Cardiac fibroblast (primary cell): ENCODE data around the gene RPN2.

Experiments
- DNase-seq, 2 donors: peaks; one replicate each; pipeline versions ENCODE4 v3.0.0 to v3.0.0-alpha.2; 2010; ENCODE audit warnings: low read depth in 2 of 2
- H3K4me3 ChIP-seq, 2 donors: replicated peaks in 1 of 2; 1 replicate in 1 of 2; 2 replicates in 1 of 2; pipeline ENCODE4 v1.5.1; 2011; ENCODE audit warnings: low read depth in 2 of 2, low read length in 2 of 2, mild to moderate bottlenecking in 2 of 2, moderate library complexity in 1 of 2
- TF ChIP-seq, protein P1 (sequence below): IDR thresholded peaks from one replicate; pipeline ENCODE4 v1.5.1; 2011; ENCODE audit warnings: low read depth, mild to moderate bottlenecking, low read length, inconsistent platforms

RPN2 gene

DNA sequence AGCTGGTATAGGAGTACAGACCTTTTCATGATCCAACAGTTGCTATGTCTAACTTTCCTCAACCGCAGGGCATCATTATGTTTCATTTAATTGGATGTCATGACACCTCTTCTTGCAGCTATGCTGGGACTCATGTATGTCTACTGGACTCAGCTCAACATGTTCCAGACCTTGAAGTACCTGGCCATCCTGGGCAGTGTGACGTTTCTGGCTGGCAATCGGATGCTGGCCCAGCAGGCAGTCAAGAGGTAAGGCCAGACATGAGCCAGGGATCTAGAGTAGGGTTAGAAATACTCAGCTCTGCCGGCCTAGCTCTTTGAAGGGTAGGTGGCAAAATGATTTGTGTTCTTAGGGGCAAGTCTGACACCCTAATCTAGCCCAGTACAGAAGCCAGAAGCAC lies 57.3 kb downstream of the RPN2 start:
- TF ChIP-seq, protein P1, sequence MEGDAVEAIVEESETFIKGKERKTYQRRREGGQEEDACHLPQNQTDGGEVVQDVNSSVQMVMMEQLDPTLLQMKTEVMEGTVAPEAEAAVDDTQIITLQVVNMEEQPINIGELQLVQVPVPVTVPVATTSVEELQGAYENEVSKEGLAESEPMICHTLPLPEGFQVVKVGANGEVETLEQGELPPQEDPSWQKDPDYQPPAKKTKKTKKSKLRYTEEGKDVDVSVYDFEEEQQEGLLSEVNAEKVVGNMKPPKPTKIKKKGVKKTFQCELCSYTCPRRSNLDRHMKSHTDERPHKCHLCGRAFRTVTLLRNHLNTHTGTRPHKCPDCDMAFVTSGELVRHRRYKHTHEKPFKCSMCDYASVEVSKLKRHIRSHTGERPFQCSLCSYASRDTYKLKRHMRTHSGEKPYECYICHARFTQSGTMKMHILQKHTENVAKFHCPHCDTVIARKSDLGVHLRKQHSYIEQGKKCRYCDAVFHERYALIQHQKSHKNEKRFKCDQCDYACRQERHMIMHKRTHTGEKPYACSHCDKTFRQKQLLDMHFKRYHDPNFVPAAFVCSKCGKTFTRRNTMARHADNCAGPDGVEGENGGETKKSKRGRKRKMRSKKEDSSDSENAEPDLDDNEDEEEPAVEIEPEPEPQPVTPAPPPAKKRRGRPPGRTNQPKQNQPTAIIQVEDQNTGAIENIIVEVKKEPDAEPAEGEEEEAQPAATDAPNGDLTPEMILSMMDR: no peak
- no peak overlapping the region for H3K4me3 ChIP-seq
- no peak for DNase-seq

- TF ChIP-seq, protein P1: no peak
- no peak for DNase-seq
- no peak overlapping the region for H3K4me3 ChIP-seq
Measured at GRCh38 chr20:37237656-37238055, 58.5 kb downstream of the RPN2 start.

DNA sequence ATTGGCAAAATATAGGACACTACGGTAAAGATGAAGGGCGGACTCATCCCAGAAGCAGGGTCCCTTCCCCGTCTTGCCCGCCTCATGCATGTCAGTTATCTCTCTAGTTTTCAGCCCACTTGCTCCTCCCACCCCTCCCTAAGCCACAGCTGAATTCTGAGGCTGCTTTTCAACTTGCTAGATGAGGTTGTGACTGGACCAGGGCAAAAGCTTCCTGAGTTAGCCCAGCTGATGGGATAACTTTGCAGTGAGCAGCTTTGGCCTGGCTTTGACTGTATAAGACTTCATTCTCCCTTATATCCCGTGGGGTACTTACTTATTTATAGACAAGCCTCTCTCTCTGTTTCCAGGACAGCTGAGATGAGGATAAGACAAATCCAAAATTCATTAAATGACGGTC lies 59.3 kb downstream of the RPN2 start:
- DNase-seq: no peak
- no peak overlapping the region for H3K4me3 ChIP-seq
- TF ChIP-seq, protein P1: no peak

GRCh38 chr20:37238935-37239451 lies 59.9 kb downstream of the RPN2 start:
- DNase-seq: peak in 1 of 2 donors; percentile 7
- TF ChIP-seq, protein P1: no peak
- H3K4me3 ChIP-seq: no peak overlapping the region

- no peak overlapping the region for H3K4me3 ChIP-seq
- TF ChIP-seq, protein P1: no peak
- DNase-seq: no peak
Measured at GRCh38 chr20:37240337-37241067, 61.4 kb downstream of the RPN2 start.

GRCh38 chr20:37242503-37242902 lies 63.4 kb downstream of the RPN2 start:
- no peak overlapping the region for H3K4me3 ChIP-seq
- TF ChIP-seq, protein P1: no peak
- no peak for DNase-seq
